K562 (cell line): ENCODE data around the gene GAS2L1. TPM values are rescaled to one million over a fixed set of nuclear protein-coding genes. Genes with fewer than 3 reads are reported as not detected.

ENCODE experiments used
- ATAC-seq: fragments of 200-7000 bp; cut with Tn5 transposase; 3 replicates; pipeline ENCODE4 v1.9.1; 2020; ENCODE audit warnings: moderate library complexity
- Bru-seq: library from RNA; stranded (reverse); fragments of 400-500 nt; gene quantifications from one replicate; lab custom pipeline; 2021; lab: Mats Ljungman, UMichigan
- BruChase-seq, 2 experiments: library from RNA; stranded (reverse); fragments of 400-500 nt; gene quantifications; one replicate each; lab custom pipeline; 2021; lab: Mats Ljungman, UMichigan
- BruUV-seq: library from RNA; stranded (reverse); fragments of 400-500 nt; replicated peaks from 2 replicates; lab custom pipeline; 2021; lab: Mats Ljungman, UMichigan
- CTCF ChIA-PET: fragments of 300-600 bp; formaldehyde crosslinking; extraction: SDS; loops from one replicate; lab custom pipeline; 2021; ENCODE audit warnings: low intra/inter-chr PET ratio; lab: Yijun Ruan, JAX
- POLR2A ChIA-PET: fragments of 300-600, 350-650 bp; sonication (Branson Sonifier 250); formaldehyde crosslinking; extraction: SDS; loops from one replicate; lab custom pipeline; 2021; ENCODE audit warnings: antibody characterized with exemption, inconsistent platforms; lab: Yijun Ruan, JAX
- DNase-seq, 4 experiments: peaks; one replicate each; pipeline versions ENCODE4 v3.0.0 to v3.0.0-alpha.2; 2011 to 2018; ENCODE audit warnings: low spot score in 3 of 4, mixed read lengths in 3 of 4; ENCODE audit errors: extremely low read depth in 1 of 4
- FAIRE-seq: peaks from 2 replicates; lab custom pipeline; 2011; peaks lifted over from hg19 to GRCh38; lab: Jason Lieb, UNC
- H2AFZ ChIP-seq: 2 replicates; pipeline ENCODE4 v1.6.0; 2011; ENCODE audit warnings: low read depth, low read length, control low read depth, inconsistent platforms
- H3K27ac ChIP-seq: fragments of 200-600 bp; 3 replicates; pipeline ENCODE4 v1.8.0; 2011; ENCODE audit warnings: low read depth, mild to moderate bottlenecking, control low read depth, inconsistent platforms, low read length, moderate library complexity, mixed read lengths; ENCODE audit errors: extremely low read depth
- H3K27me3 ChIP-seq, 2 experiments: fragments of 300-600 bp in 1 of 2; 2 replicates in 1 of 2; 3 replicates in 1 of 2; pipeline versions ENCODE4 v1.6.0 to v1.8.0; 2011; ENCODE audit warnings: inconsistent platforms in 2 of 2, low read length in 2 of 2, mild to moderate bottlenecking in 1 of 2, mixed read lengths in 1 of 2, moderate library complexity in 1 of 2; ENCODE audit not compliant: control insufficient read depth in 2 of 2, insufficient read depth in 2 of 2
- H3K36me3 ChIP-seq: fragments of 300-600 bp; 3 replicates; pipeline ENCODE4 v1.8.0; 2011; ENCODE audit warnings: mild to moderate bottlenecking, low read length, inconsistent platforms; ENCODE audit not compliant: control insufficient read depth, insufficient read depth
- H3K4me1 ChIP-seq, 2 experiments: fragments of 200-600 bp in 1 of 2; replicated peaks in 1 of 2; 2 replicates in 1 of 2; 3 replicates in 1 of 2; pipeline versions ENCODE4 v1.5.1 to v1.8.0; 2011; ENCODE audit warnings: inconsistent platforms in 2 of 2, low read length in 2 of 2, mild to moderate bottlenecking in 1 of 2, mixed read lengths in 1 of 2, moderate library complexity in 1 of 2; ENCODE audit not compliant: control insufficient read depth in 2 of 2, insufficient read depth in 2 of 2
- H3K4me2 ChIP-seq: 2 replicates; pipeline ENCODE4 v1.6.1; 2011; ENCODE audit warnings: low read length, control low read depth, inconsistent platforms, mixed read lengths; ENCODE audit not compliant: insufficient read depth
- H3K4me3 ChIP-seq: fragments of 200-600 bp; sonication (generic), shearing (Covaris generic); 2 replicates; pipeline ENCODE4 v1.5.1; 2016; ENCODE audit warnings: control low read depth, inconsistent platforms
- H3K79me2 ChIP-seq: fragments of 200-600 bp; 3 replicates; pipeline ENCODE4 v1.8.0; 2011; ENCODE audit warnings: low read length, inconsistent platforms; ENCODE audit not compliant: control insufficient read depth, insufficient read depth
- H3K9ac ChIP-seq, 2 experiments: 2 replicates each; pipeline versions ENCODE4 v1.6.0 to v1.6.1; 2011; ENCODE audit warnings: low read depth in 2 of 2, low read length in 2 of 2, control low read depth in 1 of 2, inconsistent platforms in 1 of 2, mild to moderate bottlenecking in 1 of 2, mixed read lengths in 1 of 2; ENCODE audit not compliant: insufficient read depth in 1 of 2
- H3K9me1 ChIP-seq: one replicate; pipeline ENCODE4 v1.6.0; 2011; ENCODE audit warnings: inconsistent platforms, mild to moderate bottlenecking, low read length, moderate library complexity; ENCODE audit not compliant: control insufficient read depth, insufficient read depth
- H3K9me3 ChIP-seq: replicated peaks from 2 replicates; pipeline ENCODE4 v1.5.1; 2011; ENCODE audit warnings: low read depth, low read length, inconsistent platforms; ENCODE audit not compliant: control insufficient read depth, insufficient read depth
- H4K20me1 ChIP-seq: replicated peaks from 2 replicates; pipeline ENCODE4 v1.6.1; 2011; ENCODE audit warnings: low read length, inconsistent platforms, mixed read lengths; ENCODE audit not compliant: control insufficient read depth, insufficient read depth
- SMAD1 ChIP-seq: fragments of 150-350 bp; IDR thresholded peaks from 2 replicates; pipeline ENCODE4 v1.6.1; 2014; ENCODE audit warnings: low read length, low read depth; ENCODE audit not compliant: partially characterized antibody
- USF2 ChIP-seq: sonication (generic); formaldehyde crosslinking; IDR thresholded peaks from 2 replicates; pipeline ENCODE4 v1.5.0; 2020; ENCODE audit warnings: missing genetic modification reagents
- ZC3H11A ChIP-seq: IDR thresholded peaks from 2 replicates; pipeline ENCODE4 v1.6.1; 2012; ENCODE audit warnings: low read depth, low read length, improper control_type of control experiment
- ZNF253 ChIP-seq: fragments of 250-450 bp; sonication (Bioruptor Pico); conservative IDR thresholded peaks from 2 replicates; pipeline ENCODE4 v1.6.1; 2021; ENCODE audit warnings: mild to moderate bottlenecking
- WGBS: fragments of 100-300 bp; shearing (Covaris generic); methylation state at CpG from one replicate; pipeline ENCODE4 v1.1.6; 2016; ENCODE audit warnings: low coverage, mixed read lengths; ENCODE audit not compliant: insufficient coverage; ENCODE audit errors: missing lambda C conversion rate; 5-methylcytosine and 5-hydroxymethylcytosine counted together
- in situ Hi-C: fragments of 300-500 bp; cut with MboI; formaldehyde crosslinking; loops from 4 replicates; pipeline ENCODE4 v1.15.0; 2018; ENCODE audit warnings: inconsistent platforms, mixed read lengths
- intact Hi-C: fragments of 100-400 bp; cut with micrococcal nuclease; formaldehyde crosslinking; loops from 2 replicates; pipeline ENCODE4 v1.14.2; 2022
- long read RNA-seq, 3 experiments: library from polyadenylated mRNA in 2 of 3; library from RNA in 1 of 3; unstranded in 2 of 3; stranded (forward) in 1 of 3; transcript quantifications; one replicate each; pipeline ENCODE4 v2.0.0, GENCODE V29; 2019 to 2022
- polyA minus RNA-seq, 3 experiments: library from RNA; depleted of rRNA, polyadenylated mRNA; stranded (reverse); fragments of >200 nt; gene quantifications; 2 replicates each; pipeline ENCODE4 v1.2.3, GENCODE V29; 2011
- polyA plus RNA-seq, 8 experiments: library from polyadenylated mRNA; depleted of rRNA in 4 of 8; stranded (reverse) in 5 of 8; unstranded in 3 of 8; fragments of >200 nt; fragmentation: Nextera tagmentation in 2 of 8; fragmentation: Illumina TruSeq in 1 of 8; extraction: Ambion mirVana in 2 of 8; extraction: Trizol in 1 of 8; gene quantifications; 2 replicates each; pipeline versions ENCODE4 v1.2.1 to v1.2.3, GENCODE V29; 2011 to 2014; ENCODE audit warnings: inconsistent platforms in 1 of 8, missing spikeins in 1 of 8
- total RNA-seq, 7 experiments: library from RNA; depleted of rRNA in 6 of 7; stranded (reverse); fragments of >200 nt in 6 of 7; fragmentation: Illumina TruSeq in 2 of 7; extraction: Trizol in 2 of 7; gene quantifications; 2 replicates each; pipeline versions ENCODE4 v1.2.1 to v1.2.3, GENCODE V29; 2011 to 2021; ENCODE audit warnings: low replicate concordance in 1 of 7
- TF ChIP-seq, protein P1 (sequence below): fragments of 250-450 bp; sonication (Bioruptor Pico); IDR thresholded peaks from 2 replicates; pipeline ENCODE4 v1.8.0; 2022; ENCODE audit warnings: inconsistent platforms
- TF ChIP-seq, protein P2 (sequence below): fragments of 450-650 bp; IDR thresholded peaks from 2 replicates; pipeline ENCODE4 v1.6.1; 2016; ENCODE audit warnings: low read depth, mild to moderate bottlenecking, moderate library complexity

Gene GAS2L1
- 22.3 and 60.1 TPM in 2 replicates for total RNA-seq (2011; cell fraction: chromatin; rRNA removed; ENCODE audit: low replicate concordance)
- 28.4 and 30.7 TPM in 2 replicates for total RNA-seq (2011; cell fraction: nucleolus; rRNA removed)
- 27.4 and 41.5 TPM in 2 replicates for total RNA-seq (2011; cell fraction: nucleoplasm; rRNA removed)
- 7.0 and 9.5 TPM in 2 replicates for total RNA-seq (2014; rRNA removed)
- total RNA-seq (2014; rRNA removed; fragmentation: Illumina TruSeq; extraction: Trizol) = 1.3 and 1.5 TPM in 2 replicates
- total RNA-seq (2015; rRNA removed; fragmentation: Illumina TruSeq; extraction: Trizol) = 4.8 and 5.4 TPM in 2 replicates
- total RNA-seq (2021) = 19.7 and 21.4 TPM in 2 replicates
- 3.2 and 5.1 TPM in 2 replicates for polyA plus RNA-seq (2011; rRNA removed)
- polyA plus RNA-seq (2011; cell fraction: cytosol; rRNA removed) = 4.3 and 19.2 TPM in 2 replicates
- 22.5 and 43.5 TPM in 2 replicates for polyA plus RNA-seq (2011; cell fraction: nucleus; rRNA removed)
- 8.3 and 13.9 TPM in 2 replicates for polyA plus RNA-seq (2012)
- polyA plus RNA-seq (2014; fragmentation: Illumina TruSeq; extraction: Trizol) = 2.4 and 6.6 TPM in 2 replicates
- under 1 TPM; 0.56 to 0.94 TPM for polyA plus RNA-seq (2014; fragmentation: Nextera tagmentation; extraction: Ambion mirVana)
- 14.3 and 17.2 TPM in 2 replicates for polyA plus RNA-seq (2014; rRNA removed)
- polyA minus RNA-seq (2011; rRNA and poly(A)+ RNA removed) = 0.66 and 3.1 TPM in 2 replicates
- 6.4 and 6.5 TPM in 2 replicates for polyA minus RNA-seq (2011; cell fraction: cytosol; rRNA and poly(A)+ RNA removed)
- 9.4 and 9.8 TPM in 2 replicates for polyA minus RNA-seq (2011; cell fraction: nucleus; rRNA and poly(A)+ RNA removed)
- Bru-seq, nascent RNA = percentile 54 among the genes with signal in this experiment
- BruChase-seq, experiment 1, labeled RNA remaining after a 2-hour chase = percentile 48 among the genes with signal in this experiment
- BruChase-seq, experiment 2, labeled RNA remaining after a 6-hour chase = percentile 53 among the genes with signal in this experiment
- long read RNA-seq, experiment 1, transcript GAS2L1-209 (5 exons, 3,382 nt) = major isoform, 8 of 100 reads
- long read RNA-seq, experiment 1, transcript GAS2L1-208 (6 exons, 2,925 nt) = minor isoform, 6 of 100 reads
- long read RNA-seq, experiment 1, partial matches to known transcripts = 24 of 100 reads
- long read RNA-seq, experiment 1, other reads (novel, unspliced or antisense) = 62 of 100 reads
- long read RNA-seq, experiment 2, transcript GAS2L1-209 (5 exons, 3,382 nt) = minor isoform, 5 of 43 reads
- long read RNA-seq, experiment 2, transcript GAS2L1-208 (6 exons, 2,925 nt) = major isoform, 14 of 43 reads
- long read RNA-seq, experiment 2, partial matches to known transcripts = 1 of 43 reads
- long read RNA-seq, experiment 2, other reads (novel, unspliced or antisense) = 22 of 43 reads
- long read RNA-seq, experiment 3, partial matches to known transcripts = 4 of 8 reads
- long read RNA-seq, experiment 3, other reads (novel, unspliced or antisense) = 3 of 8 reads

GRCh38 chr22:29306175-29306834 lies at the start of gene GAS2L1:
Gene GAS2L1, plus strand, starts transcription at chr22:29306650. Its CDS starts 1,456 bp downstream, at chr22:29308106.
- H3K27ac ChIP-seq = peak within 1 kb of the TSS; percentile 94
- intact Hi-C loops = no loop called here
- peak; percentile 71 to 87 (median 78) for DNase-seq
- in situ Hi-C loops = no loop called here
- peak within 1 kb of the TSS; percentile 81 for H3K4me3 ChIP-seq
- ChIA-PET CTCF (no interaction called here), POLR2A (interaction anchor here (0.6 to 1.2 kb wide), 8 partner anchors 9 to 754 kb away, joined by 3 to 4 read pairs (median 4); no protein-coding TSS in a partner anchor)
- H3K4me2 ChIP-seq = peak within 1 kb of the TSS; percentile 81
- H3K27me3 ChIP-seq = no peaks in the 10 kb centered on the region
- H3K9me1 ChIP-seq = no peaks in the 10 kb centered on the region
- peaks cover 7% of the 10 kb centered on the region; the same call in 1 of the 3 replicates for H3K36me3 ChIP-seq
- no TSS peak for BruUV-seq
- H3K4me1 ChIP-seq = peaks cover 21 to 91% of the 10 kb centered on the region in 2 experiments
- 1% methylated on average over 14 of the region's 40 CpGs for WGBS
- H3K9ac ChIP-seq = peak within 1 kb of the TSS; percentile 77 to 95
- peak; percentile 83 for ATAC-seq
- peak within 1 kb of the TSS; percentile 98 for H2AFZ ChIP-seq
- FAIRE-seq = peak; percentile 72
- peaks cover 18% of the 10 kb centered on the region for H3K79me2 ChIP-seq
- H3K9me3 ChIP-seq = no peaks in the 10 kb centered on the region
- no peaks in the 10 kb centered on the region for H4K20me1 ChIP-seq
- TF ChIP-seq ZNF253 (no peak), SMAD1 (no peak), ZC3H11A (no peak), USF2 (CRISPR knock-in tag) (no peak)
- TF ChIP-seq, protein P1, sequence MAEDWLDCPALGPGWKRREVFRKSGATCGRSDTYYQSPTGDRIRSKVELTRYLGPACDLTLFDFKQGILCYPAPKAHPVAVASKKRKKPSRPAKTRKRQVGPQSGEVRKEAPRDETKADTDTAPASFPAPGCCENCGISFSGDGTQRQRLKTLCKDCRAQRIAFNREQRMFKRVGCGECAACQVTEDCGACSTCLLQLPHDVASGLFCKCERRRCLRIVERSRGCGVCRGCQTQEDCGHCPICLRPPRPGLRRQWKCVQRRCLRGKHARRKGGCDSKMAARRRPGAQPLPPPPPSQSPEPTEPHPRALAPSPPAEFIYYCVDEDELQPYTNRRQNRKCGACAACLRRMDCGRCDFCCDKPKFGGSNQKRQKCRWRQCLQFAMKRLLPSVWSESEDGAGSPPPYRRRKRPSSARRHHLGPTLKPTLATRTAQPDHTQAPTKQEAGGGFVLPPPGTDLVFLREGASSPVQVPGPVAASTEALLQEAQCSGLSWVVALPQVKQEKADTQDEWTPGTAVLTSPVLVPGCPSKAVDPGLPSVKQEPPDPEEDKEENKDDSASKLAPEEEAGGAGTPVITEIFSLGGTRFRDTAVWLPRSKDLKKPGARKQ (CRISPR knock-in tag) = no peak
- TF ChIP-seq, protein P2, sequence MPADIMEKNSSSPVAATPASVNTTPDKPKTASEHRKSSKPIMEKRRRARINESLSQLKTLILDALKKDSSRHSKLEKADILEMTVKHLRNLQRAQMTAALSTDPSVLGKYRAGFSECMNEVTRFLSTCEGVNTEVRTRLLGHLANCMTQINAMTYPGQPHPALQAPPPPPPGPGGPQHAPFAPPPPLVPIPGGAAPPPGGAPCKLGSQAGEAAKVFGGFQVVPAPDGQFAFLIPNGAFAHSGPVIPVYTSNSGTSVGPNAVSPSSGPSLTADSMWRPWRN = no peak
